H1 (cell line): ENCODE results near the gene RASGRP4. TPM values are rescaled to one million over a fixed set of nuclear protein-coding genes. Genes with fewer than 3 reads are reported as not detected.

ENCODE experiments used
- BACH1 ChIP-seq: IDR thresholded peaks from 2 replicates; pipeline ENCODE4 v1.6.1; 2012; ENCODE audit warnings: low read length, improper control_type of control experiment
- CBX5 ChIP-seq: fragments of 300-800, 300-1000 bp; sonication (generic); IDR thresholded peaks from 2 replicates; pipeline ENCODE4 v1.7.1; 2016; ENCODE audit warnings: antibody characterized with exemption, low read length, low read depth
- EZH2 ChIP-seq: fragments of 200-600 bp; sonication (generic); IDR thresholded peaks from 2 replicates; pipeline ENCODE4 v1.7.1; 2012; ENCODE audit warnings: low read depth, mild to moderate bottlenecking, moderate library complexity, low read length, inconsistent platforms; ENCODE audit not compliant: severe bottlenecking
- HDAC2 ChIP-seq, 2 experiments: fragments of 300-600 bp in 1 of 2; sonication (generic) in 1 of 2; IDR thresholded peaks; 2 replicates each; pipeline ENCODE4 v1.6.1; 2011 to 2012; ENCODE audit warnings: low read depth in 2 of 2, low read length in 2 of 2, mild to moderate bottlenecking in 2 of 2, moderate library complexity in 2 of 2, borderline replicate concordance in 1 of 2, inconsistent platforms in 1 of 2
- KDM4A ChIP-seq: IDR thresholded peaks from one replicate; pipeline ENCODE4 v1.7.1; 2012; ENCODE audit warnings: low read depth, mild to moderate bottlenecking, moderate library complexity, low read length, inconsistent platforms; ENCODE audit not compliant: severe bottlenecking
- NRF1 ChIP-seq: IDR thresholded peaks from 2 replicates; pipeline ENCODE4 v1.6.1; 2011; ENCODE audit warnings: mild to moderate bottlenecking, low read depth, low read length, improper control_type of control experiment
- RFX5 ChIP-seq: IDR thresholded peaks from 2 replicates; pipeline ENCODE4 v1.6.1; 2011; ENCODE audit warnings: low read depth, low read length, improper control_type of control experiment, borderline replicate concordance
- SIX5 ChIP-seq: IDR thresholded peaks from 2 replicates; pipeline ENCODE4 v1.6.1; 2011; ENCODE audit warnings: mild to moderate bottlenecking, low read depth, low read length
- SP2 ChIP-seq: IDR thresholded peaks from 2 replicates; pipeline ENCODE4 v1.6.1; 2012; ENCODE audit warnings: mild to moderate bottlenecking, low read length, inconsistent platforms
- SP4 ChIP-seq: IDR thresholded peaks from 2 replicates; pipeline ENCODE4 v1.6.1; 2012; ENCODE audit warnings: low read length, inconsistent platforms
- TCF12 ChIP-seq: IDR thresholded peaks from 2 replicates; pipeline ENCODE4 v1.6.1; 2011; ENCODE audit warnings: low read depth, mild to moderate bottlenecking, low read length
- polyA plus RNA-seq, 7 experiments: library from polyadenylated mRNA; depleted of rRNA in 3 of 7; stranded (reverse) in 5 of 7; unstranded in 2 of 7; fragments of >200 nt in 5 of 7; fragments of 200-250 nt in 2 of 7; gene quantifications; 1 replicate in 5 of 7; 2 replicates in 1 of 7; 4 replicates in 1 of 7; pipeline versions ENCODE4 v1.2.1 to v1.2.3, GENCODE V29; 2011 to 2013; ENCODE audit warnings: missing spikeins in 2 of 7, mixed read lengths in 2 of 7
- total RNA-seq: library from RNA; stranded (reverse); fragmentation: NEBNext Ultra II Directional; extraction: Animal tissue kit (Norgen Biotek cat#: 25700); gene quantifications from 2 replicates; pipeline ENCODE4 v1.2.1, GENCODE V29; 2021
- TF ChIP-seq, protein P1 (sequence below): fragments of 300-600 bp; sonication (generic); IDR thresholded peaks from 2 replicates; pipeline ENCODE4 v1.7.1; 2012; ENCODE audit warnings: low read length, moderate library complexity, mild to moderate bottlenecking, inconsistent platforms; ENCODE audit not compliant: insufficient replicate concordance

The RASGRP4 gene
- total and polyA plus RNA-seq, 2 of the 8 experiments (the other 6 are each of a cell fraction or from before 2014, with no cell fraction given): 1.9 to 3.1 TPM

DNA sequence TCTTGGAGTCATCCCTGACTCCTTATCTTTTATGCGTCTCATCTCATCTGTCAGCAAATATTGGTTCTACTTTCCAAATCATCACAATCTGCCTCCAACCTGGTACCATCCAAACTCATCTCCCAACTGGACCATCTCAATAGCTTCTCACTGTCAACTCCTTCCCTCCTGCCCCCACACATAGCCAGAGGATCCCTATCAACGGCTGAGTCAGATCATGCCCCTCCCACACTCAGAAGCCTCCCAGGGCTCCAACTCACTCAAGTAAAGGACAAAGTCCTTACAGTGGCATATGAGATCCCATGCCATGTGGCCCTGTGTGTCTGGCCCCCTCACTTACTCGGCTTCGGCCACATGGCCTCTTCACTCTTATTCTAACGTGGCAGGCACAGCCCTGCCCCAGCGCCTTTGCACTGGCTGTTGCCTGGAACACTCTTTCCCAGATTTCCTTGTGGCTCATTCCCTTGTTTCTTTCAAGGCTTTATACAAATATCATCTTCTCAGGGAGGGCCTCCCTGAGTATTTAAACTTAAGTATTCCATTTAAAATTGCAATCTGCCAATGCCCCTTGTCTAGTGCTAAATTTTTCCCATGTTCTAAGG lies 33.2 kb downstream of the RASGRP4 start (continued):
- TF ChIP-seq, protein P1, sequence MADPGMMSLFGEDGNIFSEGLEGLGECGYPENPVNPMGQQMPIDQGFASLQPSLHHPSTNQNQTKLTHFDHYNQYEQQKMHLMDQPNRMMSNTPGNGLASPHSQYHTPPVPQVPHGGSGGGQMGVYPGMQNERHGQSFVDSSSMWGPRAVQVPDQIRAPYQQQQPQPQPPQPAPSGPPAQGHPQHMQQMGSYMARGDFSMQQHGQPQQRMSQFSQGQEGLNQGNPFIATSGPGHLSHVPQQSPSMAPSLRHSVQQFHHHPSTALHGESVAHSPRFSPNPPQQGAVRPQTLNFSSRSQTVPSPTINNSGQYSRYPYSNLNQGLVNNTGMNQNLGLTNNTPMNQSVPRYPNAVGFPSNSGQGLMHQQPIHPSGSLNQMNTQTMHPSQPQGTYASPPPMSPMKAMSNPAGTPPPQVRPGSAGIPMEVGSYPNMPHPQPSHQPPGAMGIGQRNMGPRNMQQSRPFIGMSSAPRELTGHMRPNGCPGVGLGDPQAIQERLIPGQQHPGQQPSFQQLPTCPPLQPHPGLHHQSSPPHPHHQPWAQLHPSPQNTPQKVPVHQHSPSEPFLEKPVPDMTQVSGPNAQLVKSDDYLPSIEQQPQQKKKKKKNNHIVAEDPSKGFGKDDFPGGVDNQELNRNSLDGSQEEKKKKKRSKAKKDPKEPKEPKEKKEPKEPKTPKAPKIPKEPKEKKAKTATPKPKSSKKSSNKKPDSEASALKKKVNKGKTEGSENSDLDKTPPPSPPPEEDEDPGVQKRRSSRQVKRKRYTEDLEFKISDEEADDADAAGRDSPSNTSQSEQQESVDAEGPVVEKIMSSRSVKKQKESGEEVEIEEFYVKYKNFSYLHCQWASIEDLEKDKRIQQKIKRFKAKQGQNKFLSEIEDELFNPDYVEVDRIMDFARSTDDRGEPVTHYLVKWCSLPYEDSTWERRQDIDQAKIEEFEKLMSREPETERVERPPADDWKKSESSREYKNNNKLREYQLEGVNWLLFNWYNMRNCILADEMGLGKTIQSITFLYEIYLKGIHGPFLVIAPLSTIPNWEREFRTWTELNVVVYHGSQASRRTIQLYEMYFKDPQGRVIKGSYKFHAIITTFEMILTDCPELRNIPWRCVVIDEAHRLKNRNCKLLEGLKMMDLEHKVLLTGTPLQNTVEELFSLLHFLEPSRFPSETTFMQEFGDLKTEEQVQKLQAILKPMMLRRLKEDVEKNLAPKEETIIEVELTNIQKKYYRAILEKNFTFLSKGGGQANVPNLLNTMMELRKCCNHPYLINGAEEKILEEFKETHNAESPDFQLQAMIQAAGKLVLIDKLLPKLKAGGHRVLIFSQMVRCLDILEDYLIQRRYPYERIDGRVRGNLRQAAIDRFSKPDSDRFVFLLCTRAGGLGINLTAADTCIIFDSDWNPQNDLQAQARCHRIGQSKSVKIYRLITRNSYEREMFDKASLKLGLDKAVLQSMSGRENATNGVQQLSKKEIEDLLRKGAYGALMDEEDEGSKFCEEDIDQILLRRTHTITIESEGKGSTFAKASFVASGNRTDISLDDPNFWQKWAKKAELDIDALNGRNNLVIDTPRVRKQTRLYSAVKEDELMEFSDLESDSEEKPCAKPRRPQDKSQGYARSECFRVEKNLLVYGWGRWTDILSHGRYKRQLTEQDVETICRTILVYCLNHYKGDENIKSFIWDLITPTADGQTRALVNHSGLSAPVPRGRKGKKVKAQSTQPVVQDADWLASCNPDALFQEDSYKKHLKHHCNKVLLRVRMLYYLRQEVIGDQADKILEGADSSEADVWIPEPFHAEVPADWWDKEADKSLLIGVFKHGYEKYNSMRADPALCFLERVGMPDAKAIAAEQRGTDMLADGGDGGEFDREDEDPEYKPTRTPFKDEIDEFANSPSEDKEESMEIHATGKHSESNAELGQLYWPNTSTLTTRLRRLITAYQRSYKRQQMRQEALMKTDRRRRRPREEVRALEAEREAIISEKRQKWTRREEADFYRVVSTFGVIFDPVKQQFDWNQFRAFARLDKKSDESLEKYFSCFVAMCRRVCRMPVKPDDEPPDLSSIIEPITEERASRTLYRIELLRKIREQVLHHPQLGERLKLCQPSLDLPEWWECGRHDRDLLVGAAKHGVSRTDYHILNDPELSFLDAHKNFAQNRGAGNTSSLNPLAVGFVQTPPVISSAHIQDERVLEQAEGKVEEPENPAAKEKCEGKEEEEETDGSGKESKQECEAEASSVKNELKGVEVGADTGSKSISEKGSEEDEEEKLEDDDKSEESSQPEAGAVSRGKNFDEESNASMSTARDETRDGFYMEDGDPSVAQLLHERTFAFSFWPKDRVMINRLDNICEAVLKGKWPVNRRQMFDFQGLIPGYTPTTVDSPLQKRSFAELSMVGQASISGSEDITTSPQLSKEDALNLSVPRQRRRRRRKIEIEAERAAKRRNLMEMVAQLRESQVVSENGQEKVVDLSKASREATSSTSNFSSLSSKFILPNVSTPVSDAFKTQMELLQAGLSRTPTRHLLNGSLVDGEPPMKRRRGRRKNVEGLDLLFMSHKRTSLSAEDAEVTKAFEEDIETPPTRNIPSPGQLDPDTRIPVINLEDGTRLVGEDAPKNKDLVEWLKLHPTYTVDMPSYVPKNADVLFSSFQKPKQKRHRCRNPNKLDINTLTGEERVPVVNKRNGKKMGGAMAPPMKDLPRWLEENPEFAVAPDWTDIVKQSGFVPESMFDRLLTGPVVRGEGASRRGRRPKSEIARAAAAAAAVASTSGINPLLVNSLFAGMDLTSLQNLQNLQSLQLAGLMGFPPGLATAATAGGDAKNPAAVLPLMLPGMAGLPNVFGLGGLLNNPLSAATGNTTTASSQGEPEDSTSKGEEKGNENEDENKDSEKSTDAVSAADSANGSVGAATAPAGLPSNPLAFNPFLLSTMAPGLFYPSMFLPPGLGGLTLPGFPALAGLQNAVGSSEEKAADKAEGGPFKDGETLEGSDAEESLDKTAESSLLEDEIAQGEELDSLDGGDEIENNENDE: no peak
- TF ChIP-seq SP2 (no peak), EZH2 (no peak), RFX5 (no peak), SP4 (no peak), HDAC2 (IDR thresholded peaks at IDR 0.05; ENCODE audit: borderline replicate concordance in 1 of 2, low read depth in 2 of 2, low read length in 2 of 2) (no peak), BACH1 (no peak), CBX5 (no peak), TCF12 (no peak), NRF1 (no peak), KDM4A (no peak), SIX5 (no peak)
